OCI-LY1 (cell line): ENCODE results near the gene TXNL1.

Experiments used
- H2AFZ ChIP-seq: fragments of 200-600 bp; sonication (generic), shearing (Covaris generic); 2 replicates; pipeline ENCODE4 v1.6.0; 2014; ENCODE audit warnings: antibody characterized with exemption, mild to moderate bottlenecking, low read length
- H3F3A ChIP-seq: fragments of 200-600 bp; sonication (generic), shearing (Covaris generic); 2 replicates; pipeline ENCODE4 v1.6.0; 2014; ENCODE audit warnings: mild to moderate bottlenecking, antibody characterized with exemption, low read length, moderate library complexity; ENCODE audit not compliant: insufficient read depth
- H3K27ac ChIP-seq: fragments of 200-600 bp; sonication (generic); 2 replicates; pipeline ENCODE4 v1.5.1; 2014; ENCODE audit warnings: low read length, mixed run types, mild to moderate bottlenecking, low read depth; ENCODE audit not compliant: poor library complexity, severe bottlenecking
- H3K27me3 ChIP-seq: fragments of 200-600 bp; sonication (generic); 2 replicates; pipeline ENCODE4 v1.6.0; 2014; ENCODE audit warnings: antibody characterized with exemption, mild to moderate bottlenecking, low read length, moderate library complexity; ENCODE audit not compliant: insufficient read depth
- H3K36me3 ChIP-seq: fragments of 200-600 bp; sonication (generic); 2 replicates; pipeline ENCODE4 v1.6.1; 2014; ENCODE audit warnings: mild to moderate bottlenecking, antibody characterized with exemption, low read length, moderate library complexity, mixed read lengths; ENCODE audit not compliant: insufficient read depth
- H3K4me1 ChIP-seq: fragments of 200-600 bp; sonication (generic); 2 replicates; pipeline ENCODE4 v1.5.1; 2014; ENCODE audit warnings: mild to moderate bottlenecking, low read length, moderate library complexity; ENCODE audit not compliant: insufficient read depth, severe bottlenecking
- H3K4me2 ChIP-seq: fragments of 200-600 bp; sonication (generic), shearing (Covaris generic); 2 replicates; pipeline ENCODE4 v1.6.1; 2014; ENCODE audit warnings: low read length
- H3K4me3 ChIP-seq: fragments of 200-600 bp; sonication (generic); 2 replicates; pipeline ENCODE4 v1.5.1; 2014; ENCODE audit warnings: low read length, low read depth, mild to moderate bottlenecking, mixed read lengths; ENCODE audit not compliant: poor library complexity, severe bottlenecking
- H3K79me2 ChIP-seq: fragments of 200-600 bp; shearing (Covaris generic); 2 replicates; pipeline ENCODE4 v1.6.1; 2016; ENCODE audit warnings: mixed run types, low read length, mixed read lengths; ENCODE audit not compliant: insufficient read depth
- H3K9ac ChIP-seq: fragments of 200-600 bp; sonication (generic), shearing (Covaris generic); 2 replicates; pipeline ENCODE4 v1.6.1; 2014; ENCODE audit warnings: mild to moderate bottlenecking, low read length, mixed read lengths
- H3K9me2 ChIP-seq: fragments of 200-600 bp; sonication (generic), shearing (Covaris generic); 2 replicates; pipeline ENCODE4 v1.6.1; 2014; ENCODE audit warnings: low read depth, mild to moderate bottlenecking, low read length, mixed read lengths
- H3K9me3 ChIP-seq: fragments of 200-600 bp; shearing (Covaris generic); 2 replicates; pipeline ENCODE4 v1.6.1; 2014; ENCODE audit warnings: low read length, mixed read lengths
- H4K20me1 ChIP-seq: fragments of 200-600 bp; sonication (generic), shearing (Covaris generic); 2 replicates; pipeline ENCODE4 v1.6.0; 2016; ENCODE audit warnings: mild to moderate bottlenecking, low read length; ENCODE audit not compliant: insufficient read depth
- CTCF ChIP-seq: fragments of 200-600 bp; sonication (generic), shearing (Covaris generic); IDR thresholded peaks from 2 replicates; pipeline ENCODE4 v1.5.1; 2017; ENCODE audit warnings: mild to moderate bottlenecking, antibody characterized with exemption, low read length, moderate library complexity, mixed read lengths
- EZH2 ChIP-seq: fragments of 200-600 bp; sonication (generic), shearing (Covaris generic); IDR thresholded peaks from 2 replicates; pipeline ENCODE4 v1.8.0; 2017; ENCODE audit warnings: borderline replicate concordance, mixed run types, mild to moderate bottlenecking, antibody characterized with exemption, low read length, moderate library complexity, mixed read lengths

The TXNL1 gene

GRCh38 chr18:56580026-56580425, 58.4 kb downstream of the TXNL1 start:
- Histone ChIP-seq H3K9me2 (no peaks in the 10 kb centered on the region; the same call in 1 of the 2 replicates), H3F3A (no peaks in the 10 kb centered on the region), H3K27ac (no peak overlapping the region), H2AFZ (no peak overlapping the region), H4K20me1 (no peaks in the 10 kb centered on the region), H3K27me3 (no peaks in the 10 kb centered on the region), H3K36me3 (no peaks in the 10 kb centered on the region), H3K4me3 (no peak overlapping the region), H3K9ac (no peak overlapping the region), H3K9me3 (0 out of 2 replicates have a peak, but pooled peaks cover 2% of the 10 kb centered on the region), H3K79me2 (no peaks in the 10 kb centered on the region), H3K4me1 (no peaks in the 10 kb centered on the region), H3K4me2 (no peak overlapping the region)
- TF ChIP-seq CTCF (no peak), EZH2 (no peak)

GRCh38 chr18:56579451-56579850, 58.9 kb downstream of the TXNL1 start:
- H3K4me2 ChIP-seq = no peak overlapping the region
- H3K27ac ChIP-seq = no peak overlapping the region
- H3K4me3 ChIP-seq = no peak overlapping the region
- no peaks in the 10 kb centered on the region for H3F3A ChIP-seq
- H3K4me1 ChIP-seq = no peaks in the 10 kb centered on the region
- H3K79me2 ChIP-seq = no peaks in the 10 kb centered on the region
- no peak overlapping the region for H2AFZ ChIP-seq
- H3K27me3 ChIP-seq = no peaks in the 10 kb centered on the region
- 0 out of 2 replicates have a peak, but pooled peaks cover 2% of the 10 kb centered on the region for H3K9me3 ChIP-seq
- TF ChIP-seq EZH2 (no peak), CTCF (no peak)
- no peaks in the 10 kb centered on the region for H4K20me1 ChIP-seq
- no peak overlapping the region for H3K9ac ChIP-seq
- no peaks in the 10 kb centered on the region; the same call in 1 of the 2 replicates for H3K9me2 ChIP-seq
- no peaks in the 10 kb centered on the region for H3K36me3 ChIP-seq

GRCh38 chr18:56576826-56577573, 61.4 kb downstream of the TXNL1 start:
- Histone ChIP-seq H3K79me2 (no peaks in the 10 kb centered on the region), H3K27ac (no peak overlapping the region), H3K4me2 (no peak overlapping the region), H3K27me3 (no peaks in the 10 kb centered on the region), H2AFZ (no peak overlapping the region), H3K4me3 (no peak overlapping the region), H3K9me2 (no peaks in the 10 kb centered on the region; the same call in 1 of the 2 replicates), H4K20me1 (no peaks in the 10 kb centered on the region), H3F3A (no peaks in the 10 kb centered on the region), H3K9me3 (0 out of 2 replicates have a peak, but pooled peaks cover 2% of the 10 kb centered on the region), H3K4me1 (no peaks in the 10 kb centered on the region), H3K36me3 (no peaks in the 10 kb centered on the region), H3K9ac (no peak overlapping the region)
- TF ChIP-seq CTCF (no peak), EZH2 (no peak)
